ENCODE results near the gene GSTM4. TPM values are rescaled to one million over a fixed set of nuclear protein-coding genes. Genes with fewer than 3 reads are reported as not detected.

The GSTM4 gene
- total and polyA plus RNA-seq, 9 of the 15 experiments (the other 6 are each of a cell fraction or from before 2014, with no cell fraction given), result 18.8 to 53.4 (median 38.8) TPM

GRCh38 chr1:109636201-109636952 lies 19.5 kb upstream of the GSTM4 start:
- Histone ChIP-seq H3K79me2 (ENCODE audit: control insufficient read depth, insufficient read depth, low read length) (no peaks in the 10 kb centered on the region), H3K4me3 (no peak overlapping the region), H3K4me1 (replicated peaks in 1 of 2; ENCODE audit: control insufficient read depth in 2 of 2, insufficient read depth in 2 of 2, low read length in 2 of 2) (peaks cover 22 to 39% of the 10 kb centered on the region in 2 experiments), H3K27me3 (ENCODE audit: control insufficient read depth in 2 of 2, insufficient read depth in 2 of 2, low read length in 2 of 2) (no peaks in the 10 kb centered on the region; a peak in 1 of 5 replicates), H3K9ac (ENCODE audit: insufficient read depth in 1 of 2, low read depth in 2 of 2, low read length in 2 of 2) (peak overlapping the region in 1 of 2 experiments; percentile 4; a peak in 1 of 4 replicates), H3K36me3 (ENCODE audit: control insufficient read depth, insufficient read depth, low read length) (peaks cover 9% of the 10 kb centered on the region; the same call in 1 of the 3 replicates), H3K9me3 (replicated peaks; ENCODE audit: control insufficient read depth, insufficient read depth, low read depth, low read length) (no peaks in the 10 kb centered on the region), H3K9me1 (ENCODE audit: control insufficient read depth, insufficient read depth, low read length) (no peaks in the 10 kb centered on the region), H4K20me1 (replicated peaks; ENCODE audit: control insufficient read depth, insufficient read depth, low read length) (0 out of 2 replicates have a peak, but pooled peaks cover 4% of the 10 kb centered on the region), H3K27ac (ENCODE audit: extremely low read depth, low read depth, low read length) (no peak overlapping the region), H2AFZ (ENCODE audit: low read depth, low read length) (no peak overlapping the region), H3K4me2 (ENCODE audit: insufficient read depth, low read length) (no peak overlapping the region)
- intact Hi-C loops (cut with micrococcal nuclease), result no loop called here
- ATAC-seq (no peak), FAIRE-seq (peak; percentile 74), DNase-seq (ENCODE audit: extremely low read depth in 1 of 4, low spot score in 3 of 4) (peak in 3 of 4 experiments; percentile 39 to 56 (median 48))
- ChIA-PET POLR2A (interaction anchor here (0.6 to 6.4 kb wide), 7 partner anchors 13 to 348 kb away, joined by 3 to 44 read pairs (median 6); partner anchors contain the start of genes AHCYL1, AMPD2, GNAI3 and GNAT2), CTCF (ENCODE audit: low intra/inter-chr PET ratio) (no interaction called here)
- BruUV-seq (replicated peaks), result no TSS peak
- WGBS (ENCODE audit: insufficient coverage, low coverage, missing lambda C conversion rate), result 6% methylated on average over 9 of the region's 9 CpGs
- in situ Hi-C loops (cut with MboI), result no loop called here
- 0 out of 2 replicates have a peak, but pooled peaks have one; percentile 35 for TF ChIP-seq DPF2 (IDR thresholded peaks at IDR 0.05)
- no peak for TF ChIP-seq ELF1 (tag; IDR thresholded peaks at IDR 0.05)
- peak; percentile 52 for TF ChIP-seq NFYB (IDR thresholded peaks at IDR 0.05; ENCODE audit: extremely low read depth, insufficient read length)
- 0 out of 4 replicates have a peak, but pooled peaks of 1 of the 2 experiments have one; percentile 42 for TF ChIP-seq FOXK2 (conservative IDR thresholded peaks at IDR 0.05 in 1 of 2, IDR thresholded peaks at IDR 0.05 in 1 of 2; ENCODE audit: low read depth in 2 of 2)
- TF ChIP-seq RFX1 (IDR thresholded peaks at IDR 0.05), result no peak
- 0 out of 2 replicates have a peak, but pooled peaks have one; percentile 22 for TF ChIP-seq CBFA2T3 (IDR thresholded peaks at IDR 0.05)
- TF ChIP-seq CHD4 (IDR thresholded peaks at IDR 0.05; ENCODE audit: insufficient read depth, insufficient replicate concordance, low read depth, low read length, poor library complexity, severe bottlenecking), result no peak
- TF ChIP-seq BHLHE40 (IDR thresholded peaks at IDR 0.05; ENCODE audit: low read length), result 0 out of 2 replicates have a peak, but pooled peaks have one; percentile 13
- no peak for TF ChIP-seq TCF3 (CRISPR knock-in tag; IDR thresholded peaks at IDR 0.05)
- TF ChIP-seq RHOXF2B (CRISPR knock-in tag; conservative IDR thresholded peaks at IDR 0.05), result no peak
- peak in 1 of 2 experiments; percentile 55; a peak in 1 of 4 replicates for TF ChIP-seq HDAC1 (IDR thresholded peaks at IDR 0.05)
- TF ChIP-seq LARP7 (IDR thresholded peaks at IDR 0.05), result no peak
- peak; percentile 80 for TF ChIP-seq MAFK (IDR thresholded peaks at IDR 0.05; ENCODE audit: low read length)
- 0 out of 2 replicates have a peak, but pooled peaks have one; percentile 43 for TF ChIP-seq CTBP1 (IDR thresholded peaks at IDR 0.05; ENCODE audit: borderline replicate concordance)
- no peak for TF ChIP-seq ZNF318 (IDR thresholded peaks at IDR 0.05; ENCODE audit: borderline replicate concordance in 1 of 2, low read depth in 1 of 2)

Data from K562 (cell line).